Activated CD8-positive, alpha-beta T cell treated with anti-CD3 and anti-CD28 coated beads for 36 hours (primary cell): ENCODE results near the gene IGSF22. TPM values are rescaled to one million over a fixed set of nuclear protein-coding genes. Genes with fewer than 3 reads are reported as not detected.
"Not testable (repeated sequence)": the region's sequence is repeated elsewhere in the genome, so short reads cannot be mapped to it uniquely, and the experiment has no call there.

ENCODE experiments used
- ATAC-seq: fragments of 200-7000 bp; cut with Tn5 transposase; one replicate; pipeline ENCODE4 v1.10.0; 2021; ENCODE audit warnings: mild to moderate bottlenecking, moderate library complexity
- CTCF ChIA-PET: fragments of 350-600 bp; sonication (Branson Sonifier 250); formaldehyde crosslinking; loops from one replicate; lab custom pipeline; 2021; ENCODE audit warnings: antibody characterized with exemption; lab: Charles Lee
- POLR2A ChIA-PET: fragments of 350-600 bp; sonication (Branson Sonifier 250); formaldehyde crosslinking; loops from one replicate; lab custom pipeline; 2021; ENCODE audit warnings: antibody characterized with exemption; lab: Charles Lee
- DNase-seq: peaks from one replicate; pipeline ENCODE4 v3.0.0-alpha.2; 2020
- H3K27ac Mint-ChIP-seq: one replicate; pipeline ENCODE4 v1.8.0; 2021; ENCODE audit warnings: mild to moderate bottlenecking, mixed read lengths
- H3K27me3 Mint-ChIP-seq: one replicate; pipeline ENCODE4 v1.8.0; 2021; ENCODE audit warnings: mixed read lengths
- H3K36me3 Mint-ChIP-seq: one replicate; pipeline ENCODE4 v1.8.0; 2021; ENCODE audit warnings: low read depth, mixed read lengths
- H3K4me1 Mint-ChIP-seq: one replicate; pipeline ENCODE4 v1.8.0; 2021; ENCODE audit warnings: low read depth, mixed read lengths
- H3K4me3 Mint-ChIP-seq: one replicate; pipeline ENCODE4 v1.8.0; 2021; ENCODE audit warnings: mild to moderate bottlenecking, moderate library complexity, mixed read lengths
- H3K9me3 Mint-ChIP-seq: one replicate; pipeline ENCODE4 v1.8.0; 2021; ENCODE audit warnings: mixed read lengths
- CTCF ChIP-seq: fragments of 200-600 bp; IDR thresholded peaks from one replicate; pipeline ENCODE4 v1.8.0; 2022; ENCODE audit warnings: antibody characterized with exemption, mild to moderate bottlenecking
- intact Hi-C: fragments of 100-400 bp; cut with micrococcal nuclease; formaldehyde crosslinking; loops from one replicate; pipeline ENCODE4 v1.10.0; 2022
- total RNA-seq, 2 experiments: library from RNA; stranded (reverse); gene quantifications; one replicate each; pipeline ENCODE4 v1.2.3, GENCODE V29; 2021

Gene IGSF22
- total RNA-seq, 2 experiments from 2014 or later = 0.43 to 1.4 TPM

GRCh38 chr11:18677560-18677959 lies 48.4 kb downstream of the IGSF22 start:
- ATAC-seq (no peak), DNase-seq (no peak)
- intact Hi-C loops = no loop called here
- no peak overlapping the region for H3K27ac Mint-ChIP-seq
- POLR2A ChIA-PET = no interaction called here
- peaks cover 18% of the 10 kb centered on the region for H3K4me1 Mint-ChIP-seq
- H3K9me3 Mint-ChIP-seq = no peaks in the 10 kb centered on the region
- no peak for TF ChIP-seq CTCF
- H3K4me3 Mint-ChIP-seq = no peak overlapping the region
- H3K27me3 Mint-ChIP-seq = no peaks in the 10 kb centered on the region
- H3K36me3 Mint-ChIP-seq = no peaks in the 10 kb centered on the region
- CTCF ChIA-PET = interaction anchor here (0.6 kb wide), 1 partner anchor 433 kb away, joined by 3 read pairs; no protein-coding TSS in a partner anchor

DNA sequence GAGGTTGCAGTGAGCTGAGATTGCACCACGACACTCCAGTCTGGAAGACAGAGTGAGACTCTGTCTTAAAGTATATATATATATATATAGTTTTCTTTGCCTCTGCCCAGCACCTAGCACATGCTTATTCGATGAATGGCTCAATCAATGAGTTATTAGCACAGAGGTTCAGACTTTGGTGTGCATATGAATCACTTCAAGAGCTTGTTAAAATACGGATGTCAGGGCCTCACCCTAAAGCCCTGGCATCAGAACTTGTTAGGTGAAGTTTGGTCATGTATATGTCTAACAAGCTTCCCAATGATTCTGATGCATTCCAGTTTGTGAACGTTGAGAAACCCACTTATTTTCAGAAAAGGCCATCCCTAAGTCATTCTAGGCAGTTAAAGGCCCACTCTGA lies 49.2 kb downstream of the IGSF22 start:
- ATAC-seq = no peak
- ChIA-PET POLR2A (no interaction called here), CTCF (interaction anchor here (0.6 kb wide), 1 partner anchor 45 kb away, joined by 3 read pairs; no protein-coding TSS in a partner anchor)
- H3K27me3 Mint-ChIP-seq = no peaks in the 10 kb centered on the region
- intact Hi-C loops = no loop called here
- TF ChIP-seq CTCF = no peak
- no peak overlapping the region for H3K27ac Mint-ChIP-seq
- H3K4me1 Mint-ChIP-seq = peaks cover 22% of the 10 kb centered on the region
- DNase-seq = no peak
- H3K9me3 Mint-ChIP-seq = no peaks in the 10 kb centered on the region
- no peak overlapping the region for H3K4me3 Mint-ChIP-seq
- no peaks in the 10 kb centered on the region for H3K36me3 Mint-ChIP-seq

- H3K36me3 Mint-ChIP-seq, H3K27me3 Mint-ChIP-seq, intact Hi-C loops, H3K9me3 Mint-ChIP-seq: not testable (repeated sequence)
- H3K4me3 Mint-ChIP-seq = peak overlapping the region; percentile 44
- POLR2A ChIA-PET = interaction anchor here (0.7 to 1.5 kb wide), 3 partner anchors 36 to 277 kb away, joined by 3 read pairs; partner anchors contain the start of gene LDHA
- CTCF ChIA-PET = interaction anchor here (0.7 to 1.3 kb wide), 5 partner anchors 20 to 92 kb away, joined by 3 to 4 read pairs (median 3); no protein-coding TSS in a partner anchor
- peak overlapping the region; percentile 91 for H3K27ac Mint-ChIP-seq
- peaks cover 45% of the 10 kb centered on the region for H3K4me1 Mint-ChIP-seq
- DNase-seq = peak; percentile 72
- ATAC-seq = peak; percentile 82
Observed at GRCh38 chr11:18672209-18672608, 53.8 kb downstream of the IGSF22 start.

DNA sequence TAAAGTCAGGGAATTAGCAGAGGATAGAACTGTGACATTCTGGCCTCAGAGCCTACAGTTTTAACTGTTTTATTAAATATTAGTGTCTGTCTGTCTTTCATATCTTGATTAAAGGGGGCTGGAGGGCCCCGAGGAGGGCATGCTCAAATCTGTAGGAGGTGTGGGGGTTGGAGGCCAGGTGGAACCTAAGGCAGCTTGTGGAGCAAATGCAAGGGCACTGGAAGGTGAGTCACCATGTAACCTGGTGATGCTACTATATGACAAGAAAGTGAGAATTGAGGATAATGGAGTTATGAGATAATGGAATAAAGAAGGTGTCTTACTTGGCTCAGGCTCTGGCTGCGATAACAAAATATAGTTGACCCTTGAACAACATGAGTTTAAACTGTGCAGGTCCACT lies 54.7 kb downstream of the IGSF22 start:
- POLR2A ChIA-PET = interaction anchor here (1.4 kb wide), 1 partner anchor 38 kb away, joined by 3 read pairs; no protein-coding TSS in a partner anchor
- H3K27ac Mint-ChIP-seq = peak overlapping the region; percentile 63
- no peaks in the 10 kb centered on the region for H3K27me3 Mint-ChIP-seq
- peak; percentile 39 for ATAC-seq
- H3K9me3 Mint-ChIP-seq = no peaks in the 10 kb centered on the region
- H3K4me1 Mint-ChIP-seq = peaks cover 45% of the 10 kb centered on the region
- H3K4me3 Mint-ChIP-seq = no peak overlapping the region
- CTCF ChIA-PET = interaction anchor here (1.1 kb wide), 1 partner anchor 19 kb away, joined by 4 read pairs; no protein-coding TSS in a partner anchor
- peak; percentile 55 for DNase-seq
- TF ChIP-seq CTCF = no peak
- intact Hi-C loops = no loop called here
- H3K36me3 Mint-ChIP-seq = no peaks in the 10 kb centered on the region

- CTCF ChIA-PET = interaction anchor here (0.7 to 1.4 kb wide), 3 partner anchors 9 to 554 kb away, joined by 3 to 4 read pairs (median 3); no protein-coding TSS in a partner anchor
- POLR2A ChIA-PET = interaction anchor here (0.6 kb wide), 1 partner anchor 1371 kb away, joined by 3 read pairs; no protein-coding TSS in a partner anchor
- peaks cover 52% of the 10 kb centered on the region for H3K4me1 Mint-ChIP-seq
- H3K4me3 Mint-ChIP-seq = no peak overlapping the region
- H3K27me3 Mint-ChIP-seq = no peaks in the 10 kb centered on the region
- ATAC-seq (no peak), DNase-seq (no peak)
- H3K36me3 Mint-ChIP-seq = no peaks in the 10 kb centered on the region
- intact Hi-C loops = no loop called here
- no peaks in the 10 kb centered on the region for H3K9me3 Mint-ChIP-seq
- peak overlapping the region; percentile 73 for H3K27ac Mint-ChIP-seq
- no peak for TF ChIP-seq CTCF
Observed at GRCh38 chr11:18669711-18670110, 56.3 kb downstream of the IGSF22 start.
